Upper lobe of left lung (tissue), 6 donors: ENCODE results near the gene HOXC6. TPM values are rescaled to one million over a fixed set of nuclear protein-coding genes. Genes with fewer than 3 reads are reported as not detected.
"Not testable (repeated sequence)": the region's sequence is repeated elsewhere in the genome, so short reads cannot be mapped to it uniquely, and the experiment has no call there.

Experiments
- ATAC-seq, 2 donors: fragments of 200-7000 bp; cut with Tn5 transposase; one replicate each; pipeline ENCODE4 v1.9.1; 2022; ENCODE audit warnings: mild to moderate bottlenecking in 2 of 2, moderate library complexity in 2 of 2; ENCODE audit not compliant: low FRiP score in 2 of 2
- DNase-seq, 2 donors: peaks; one replicate each; pipeline ENCODE4 v3.0.0-alpha.2; 2019 to 2020
- H3K27ac ChIP-seq, 4 donors: fragments of 200-600 bp; sonication (generic); one replicate each; pipeline ENCODE4 v1.5.1; 2016 to 2019
- H3K27me3 ChIP-seq, 4 donors: fragments of 200-600 bp; sonication (generic); one replicate each; pipeline ENCODE4 v1.5.1; 2017 to 2019
- H3K36me3 ChIP-seq, 4 donors: fragments of 200-600 bp; sonication (generic); one replicate each; pipeline ENCODE4 v1.5.1; 2016 to 2019
- H3K4me1 ChIP-seq, 4 donors: fragments of 200-600 bp; sonication (generic); one replicate each; pipeline ENCODE4 v1.5.1; 2018 to 2019
- H3K4me3 ChIP-seq, 4 donors: fragments of 200-600 bp; sonication (generic); one replicate each; pipeline ENCODE4 v1.5.1; 2017 to 2019; ENCODE audit warnings: mild to moderate bottlenecking in 2 of 4, moderate library complexity in 1 of 4
- H3K9me3 ChIP-seq, 4 donors: fragments of 200-600 bp; sonication (generic); one replicate each; pipeline ENCODE4 v1.5.1; 2018 to 2019
- EP300 ChIP-seq, 4 donors: sonication (generic); formaldehyde crosslinking; IDR thresholded peaks; one replicate each; pipeline ENCODE4 v1.5.1; 2017; ENCODE audit warnings: antibody characterized with exemption in 4 of 4, control low read depth in 2 of 4
- POLR2A ChIP-seq, 4 donors: fragments of 450-650 bp; IDR thresholded peaks; one replicate each; pipeline ENCODE4 v1.5.1; 2016 to 2017; ENCODE audit warnings: antibody characterized with exemption in 4 of 4, mild to moderate bottlenecking in 2 of 4
- POLR2AphosphoS5 ChIP-seq, 2 donors: sonication (generic); formaldehyde crosslinking; IDR thresholded peaks; one replicate each; pipeline ENCODE4 v1.5.1; 2017; ENCODE audit warnings: antibody characterized with exemption in 2 of 2
- WGBS, 2 donors: methylation state at CpG; one replicate each; pipeline ENCODE4 v1.1.5; 2017 to 2018; 5-methylcytosine and 5-hydroxymethylcytosine counted together
- total RNA-seq, 6 donors: library from RNA; depleted of rRNA in 4 of 6; stranded (reverse); fragments of >200 nt in 4 of 6; gene quantifications; one replicate each; pipeline versions ENCODE4 v1.1.0 to v1.2.1, GENCODE V29; 2016 to 2021
- TF ChIP-seq, protein P1 (sequence below), 6 experiments: fragments of 450-650 bp in 4 of 6; fragments of 200-600 bp in 2 of 6; sonication (generic) in 2 of 6; IDR thresholded peaks; one replicate each; pipeline ENCODE4 v1.5.1; 2016 to 2019; ENCODE audit warnings: antibody characterized with exemption in 6 of 6
- donor health status: DM: no; HTN: no; CAD: no; lungs with moderate emphysema.
- donor health status: DM: no; HTN: yes; CAD: no; lungs with severe emphysema.

Gene HOXC6
- total RNA-seq, 6 donors from 2014 or later = 0.40 to 0.92 TPM; not detected in 4

DNA sequence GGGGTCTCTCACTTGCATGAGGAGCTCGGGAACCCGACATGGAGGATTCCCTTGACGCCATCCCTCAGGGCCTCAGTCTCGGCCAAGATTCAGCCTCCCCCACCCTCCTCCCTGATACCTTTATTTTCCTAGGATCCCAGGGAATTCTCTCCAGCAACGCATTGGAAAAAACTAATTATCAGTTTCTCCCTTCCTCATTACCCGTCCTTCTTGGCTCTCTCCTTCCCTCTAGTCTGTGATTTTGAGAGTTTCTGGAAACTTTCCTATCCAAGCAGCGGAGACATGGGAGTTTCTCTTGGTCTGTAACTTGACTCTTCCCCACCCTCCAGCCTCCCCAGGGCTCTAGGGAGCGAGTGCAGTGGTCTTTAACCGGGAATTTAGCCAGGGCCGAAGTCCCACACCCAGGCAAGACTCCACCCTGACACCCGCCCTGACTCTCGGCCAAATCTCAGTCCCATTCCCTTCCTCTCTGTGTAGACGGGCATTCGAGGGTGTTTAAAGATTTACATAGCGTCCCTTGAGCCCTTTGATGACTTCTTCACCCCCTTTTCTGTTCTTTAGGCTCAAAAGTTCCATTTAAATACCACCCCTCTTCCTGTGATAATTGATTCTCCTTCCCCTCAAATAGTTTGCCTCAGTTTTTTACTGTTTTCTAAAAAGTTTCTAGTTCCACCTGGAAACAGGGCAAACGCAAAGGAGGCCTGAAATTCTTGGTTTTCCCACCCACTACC, 11.3 kb downstream of the HOXC6 start:
- H3K27me3 ChIP-seq = peaks cover 0 to 23% (median 9%) of the 10 kb centered on the region in 4 donors
- H3K27ac ChIP-seq = no peak overlapping the region

DNA sequence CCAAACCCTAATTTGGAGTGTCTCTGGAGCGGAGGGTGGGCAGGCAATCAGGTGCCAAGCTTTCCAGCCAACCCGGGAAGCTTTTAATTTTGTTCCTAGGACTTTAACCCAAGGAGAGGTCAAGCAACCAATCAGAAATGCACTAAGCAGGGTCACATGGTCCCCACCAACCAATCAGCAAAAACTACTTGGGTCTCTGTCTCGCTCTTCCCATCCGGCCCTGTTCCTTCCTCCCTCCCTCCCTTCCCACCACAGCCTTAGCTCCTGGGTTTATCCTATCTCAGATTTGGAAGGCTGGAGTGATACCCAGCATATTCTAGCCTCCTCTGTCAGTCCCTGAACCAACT, 11.9 kb downstream of the HOXC6 start:
- Histone ChIP-seq H3K36me3 (no peaks in the 10 kb centered on the region), H3K4me1 (no peaks in the 10 kb centered on the region), H3K4me3 (no peak overlapping the region), H3K27me3 (peaks cover 0 to 18% (median 7%) of the 10 kb centered on the region in 4 donors), H3K27ac (no peak overlapping the region), H3K9me3 (no peaks in the 10 kb centered on the region)
- DNase-seq (no peak), ATAC-seq (peak in 1 of 2 donors; percentile 75)
- no peak for TF ChIP-seq EP300 (IDR thresholded peaks at IDR 0.05)
- TF ChIP-seq, protein P1, sequence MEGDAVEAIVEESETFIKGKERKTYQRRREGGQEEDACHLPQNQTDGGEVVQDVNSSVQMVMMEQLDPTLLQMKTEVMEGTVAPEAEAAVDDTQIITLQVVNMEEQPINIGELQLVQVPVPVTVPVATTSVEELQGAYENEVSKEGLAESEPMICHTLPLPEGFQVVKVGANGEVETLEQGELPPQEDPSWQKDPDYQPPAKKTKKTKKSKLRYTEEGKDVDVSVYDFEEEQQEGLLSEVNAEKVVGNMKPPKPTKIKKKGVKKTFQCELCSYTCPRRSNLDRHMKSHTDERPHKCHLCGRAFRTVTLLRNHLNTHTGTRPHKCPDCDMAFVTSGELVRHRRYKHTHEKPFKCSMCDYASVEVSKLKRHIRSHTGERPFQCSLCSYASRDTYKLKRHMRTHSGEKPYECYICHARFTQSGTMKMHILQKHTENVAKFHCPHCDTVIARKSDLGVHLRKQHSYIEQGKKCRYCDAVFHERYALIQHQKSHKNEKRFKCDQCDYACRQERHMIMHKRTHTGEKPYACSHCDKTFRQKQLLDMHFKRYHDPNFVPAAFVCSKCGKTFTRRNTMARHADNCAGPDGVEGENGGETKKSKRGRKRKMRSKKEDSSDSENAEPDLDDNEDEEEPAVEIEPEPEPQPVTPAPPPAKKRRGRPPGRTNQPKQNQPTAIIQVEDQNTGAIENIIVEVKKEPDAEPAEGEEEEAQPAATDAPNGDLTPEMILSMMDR (IDR thresholded peaks at IDR 0.05) = no peak
- 42 to 48% methylated on average over 4 of the region's 4 CpGs for WGBS, 2 donors

More for the DNA sequence above, 11.3 kb downstream of the HOXC6 start:
- Histone ChIP-seq H3K4me3 (no peak overlapping the region), H3K4me1 (peaks cover 0 to 1% (median 0%) of the 10 kb centered on the region in 4 donors), H3K36me3 (no peaks in the 10 kb centered on the region), H3K9me3 (no peaks in the 10 kb centered on the region)
- peak in 1 of 2 donors; percentile 87 for ATAC-seq
- DNase-seq = no peak
- no peak for TF ChIP-seq EP300 (IDR thresholded peaks at IDR 0.05)
- no peak for TF ChIP-seq POLR2AphosphoS5 (IDR thresholded peaks at IDR 0.05)
- no peak for TF ChIP-seq POLR2A (IDR thresholded peaks at IDR 0.05)
- TF ChIP-seq, protein P1 (IDR thresholded peaks at IDR 0.05) = no peak
- WGBS, 2 donors = 20 to 22% methylated on average over 16 of the region's 16 CpGs

DNA sequence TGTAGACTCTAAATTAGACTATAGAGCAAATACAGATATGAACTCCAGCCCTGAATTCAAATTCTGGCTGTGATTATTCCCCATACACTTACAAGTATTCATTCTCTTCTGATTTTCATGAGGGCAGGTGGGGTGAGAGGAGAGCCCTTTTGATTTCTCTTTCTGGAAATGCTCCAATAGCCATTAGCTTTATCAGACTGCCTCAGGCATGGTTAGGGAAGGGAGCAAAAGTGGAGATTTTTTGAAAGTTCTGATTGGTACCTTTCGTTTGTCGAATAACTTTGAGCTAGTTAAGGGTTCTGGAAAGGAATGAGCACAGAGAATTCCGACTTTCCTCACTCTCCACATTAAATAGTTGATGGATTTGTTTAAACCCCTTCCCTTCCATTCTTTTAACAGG, 12.4 kb downstream of the HOXC6 start:
- DNase-seq (no peak), ATAC-seq (no peak)
- H3K27ac ChIP-seq = no peak overlapping the region
- H3K9me3 ChIP-seq = no peaks in the 10 kb centered on the region
- no peak for TF ChIP-seq EP300 (IDR thresholded peaks at IDR 0.05)
- TF ChIP-seq POLR2A (IDR thresholded peaks at IDR 0.05) = no peak
- no peak for TF ChIP-seq POLR2AphosphoS5 (IDR thresholded peaks at IDR 0.05)
- TF ChIP-seq, protein P1 (IDR thresholded peaks at IDR 0.05) = no peak
- H3K4me3 ChIP-seq = no peak overlapping the region
- H3K36me3 ChIP-seq = no peaks in the 10 kb centered on the region
- 50 to 63% methylated on average over 3 of the region's 3 CpGs for WGBS, 2 donors
- peaks cover 0 to 14% (median 6%) of the 10 kb centered on the region in 4 donors for H3K27me3 ChIP-seq
- H3K4me1 ChIP-seq = no peaks in the 10 kb centered on the region

DNA sequence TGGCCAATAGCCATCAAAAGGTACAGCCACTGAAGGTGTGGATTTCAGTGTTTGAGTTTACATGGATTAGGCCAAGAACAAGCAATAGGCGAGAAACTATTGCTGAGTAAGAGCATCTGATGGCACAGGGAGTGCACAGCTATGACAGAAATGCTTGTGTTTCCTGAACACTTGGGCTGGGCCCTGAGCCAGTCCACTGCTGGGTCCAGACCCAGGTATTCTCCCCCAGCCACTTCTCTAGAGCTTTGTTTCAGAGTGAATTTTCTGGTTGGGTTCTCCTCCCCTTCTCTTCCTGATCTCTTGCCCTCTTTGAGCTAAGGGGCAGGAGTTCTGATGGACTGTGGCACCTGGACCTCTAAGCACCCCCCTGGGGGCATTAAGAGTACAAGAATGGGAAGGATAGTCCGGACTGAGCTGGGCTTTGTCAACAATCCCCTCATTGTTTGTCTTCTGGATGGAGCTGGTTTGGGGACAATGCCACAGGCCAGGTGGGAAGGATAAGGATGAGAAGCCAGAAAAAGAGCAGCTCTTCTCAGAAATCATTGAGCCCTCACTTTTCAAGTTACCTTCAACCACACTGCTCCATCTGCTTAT, 13.0 kb downstream of the HOXC6 start:
- Histone ChIP-seq H3K9me3 (no peaks in the 10 kb centered on the region), H3K27ac (no peak overlapping the region), H3K4me1 (no peaks in the 10 kb centered on the region), H3K4me3 (no peak overlapping the region), H3K36me3 (no peaks in the 10 kb centered on the region), H3K27me3 (peaks cover 0 to 14% (median 6%) of the 10 kb centered on the region in 4 donors)
- no peak for TF ChIP-seq POLR2AphosphoS5 (IDR thresholded peaks at IDR 0.05)
- TF ChIP-seq POLR2A (IDR thresholded peaks at IDR 0.05) = no peak
- TF ChIP-seq, protein P1 (IDR thresholded peaks at IDR 0.05) = no peak
- no peak for TF ChIP-seq EP300 (IDR thresholded peaks at IDR 0.05)
- ATAC-seq = no peak
- WGBS, 2 donors = 42 to 54% methylated on average over 2 of the region's 2 CpGs
- DNase-seq = no peak

DNA sequence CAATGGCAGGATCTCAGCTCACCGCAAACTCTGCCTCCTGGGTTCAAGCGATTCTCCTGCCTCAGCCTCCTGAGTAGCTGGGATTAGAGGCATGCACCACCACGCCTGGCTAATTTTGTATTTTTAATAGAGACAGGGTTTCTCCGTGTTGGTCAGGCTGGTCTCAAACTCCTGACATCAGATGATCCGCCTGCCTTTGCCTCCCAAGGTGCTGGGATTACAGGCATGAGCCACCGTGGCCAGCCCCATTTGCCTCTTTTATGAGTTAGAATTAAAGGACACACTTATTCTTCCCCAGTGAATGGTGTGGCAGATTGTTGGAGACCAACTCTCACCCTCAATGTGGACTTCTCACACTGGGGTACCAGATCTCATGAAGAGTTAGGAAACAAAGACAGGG, 13.8 kb downstream of the HOXC6 start:
- DNase-seq, H3K4me3 ChIP-seq, H3K4me1 ChIP-seq, H3K27ac ChIP-seq, H3K9me3 ChIP-seq, ATAC-seq, H3K36me3 ChIP-seq: not testable (repeated sequence)
- 62 to 65% methylated on average over 6 of the region's 6 CpGs for WGBS, 2 donors
- peaks cover 0 to 20% (median 8%) of the 10 kb centered on the region in 4 donors for H3K27me3 ChIP-seq
